HL-60 (cell line): ENCODE measurements around the gene ITGA3.

Source experiments
- POLR2AphosphoS5 ChIP-seq: IDR thresholded peaks from 2 replicates; pipeline ENCODE4 v1.6.1; 2012; ENCODE audit warnings: low read depth
- TF ChIP-seq, protein P1 (sequence below): IDR thresholded peaks from one replicate; pipeline ENCODE4 v1.5.1; 2011; ENCODE audit warnings: low read length, control low read depth, inconsistent platforms; ENCODE audit not compliant: insufficient read depth

DNA sequence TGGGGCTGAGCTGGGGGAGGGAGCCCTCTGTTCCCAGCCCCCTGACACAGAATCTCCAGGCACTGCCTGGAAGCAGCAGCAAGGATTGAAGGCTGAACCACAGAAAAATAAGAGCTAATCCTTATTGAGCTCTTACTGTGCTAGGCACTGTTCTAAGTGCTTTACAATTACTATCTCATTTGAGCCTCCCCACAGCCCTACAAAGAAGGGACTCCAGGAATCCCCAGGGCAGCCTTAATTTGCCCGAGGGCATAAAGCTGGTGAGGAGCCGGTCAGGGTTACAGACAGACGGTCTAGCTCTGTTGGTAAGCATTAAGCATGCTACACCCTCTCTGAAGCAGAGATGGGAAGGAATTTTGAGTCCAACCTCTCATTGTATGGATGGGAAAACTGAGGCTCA, 67.0 kb downstream of the ITGA3 start:
- TF ChIP-seq, protein P1, sequence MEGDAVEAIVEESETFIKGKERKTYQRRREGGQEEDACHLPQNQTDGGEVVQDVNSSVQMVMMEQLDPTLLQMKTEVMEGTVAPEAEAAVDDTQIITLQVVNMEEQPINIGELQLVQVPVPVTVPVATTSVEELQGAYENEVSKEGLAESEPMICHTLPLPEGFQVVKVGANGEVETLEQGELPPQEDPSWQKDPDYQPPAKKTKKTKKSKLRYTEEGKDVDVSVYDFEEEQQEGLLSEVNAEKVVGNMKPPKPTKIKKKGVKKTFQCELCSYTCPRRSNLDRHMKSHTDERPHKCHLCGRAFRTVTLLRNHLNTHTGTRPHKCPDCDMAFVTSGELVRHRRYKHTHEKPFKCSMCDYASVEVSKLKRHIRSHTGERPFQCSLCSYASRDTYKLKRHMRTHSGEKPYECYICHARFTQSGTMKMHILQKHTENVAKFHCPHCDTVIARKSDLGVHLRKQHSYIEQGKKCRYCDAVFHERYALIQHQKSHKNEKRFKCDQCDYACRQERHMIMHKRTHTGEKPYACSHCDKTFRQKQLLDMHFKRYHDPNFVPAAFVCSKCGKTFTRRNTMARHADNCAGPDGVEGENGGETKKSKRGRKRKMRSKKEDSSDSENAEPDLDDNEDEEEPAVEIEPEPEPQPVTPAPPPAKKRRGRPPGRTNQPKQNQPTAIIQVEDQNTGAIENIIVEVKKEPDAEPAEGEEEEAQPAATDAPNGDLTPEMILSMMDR: no peak
- TF ChIP-seq POLR2AphosphoS5: no peak
